GM18909 (cell line): ENCODE data around the gene TUFT1.

Experiments
- ATAC-seq: cut with Tn5 transposase; IDR thresholded peaks from one replicate; pipeline ENCODE4 v1.9.1; 2021; ENCODE audit warnings: mild to moderate bottlenecking; ENCODE audit not compliant: unreplicated experiment, poor library complexity

Gene TUFT1

GRCh38 chr1:151540021-151540981 is at the start of gene TUFT1:
TSS of gene TUFT1 (plus strand) at chr1:151540309. CDS start at chr1:151540367, 58 bp downstream.
- ATAC-seq: peak; percentile 89

- ATAC-seq: no peak
These were observed 48.5 kb upstream of the TUFT1 start for GRCh38 chr1:151491641-151492040.

- ATAC-seq: no peak
These were observed 48.0 kb upstream of the TUFT1 start for GRCh38 chr1:151492120-151492519.

- no peak for ATAC-seq
These were observed 47.1 kb upstream of the TUFT1 start for GRCh38 chr1:151493042-151493441.

GRCh38 chr1:151494741-151495281 is 45.3 kb upstream of the TUFT1 start:
- ATAC-seq: no peak

GRCh38 chr1:151495316-151495715 is 44.8 kb upstream of the TUFT1 start:
- ATAC-seq: no peak

- ATAC-seq: no peak
These were observed 40.7 kb upstream of the TUFT1 start for GRCh38 chr1:151499365-151499764.

- no peak for ATAC-seq
These were observed 40.2 kb upstream of the TUFT1 start for GRCh38 chr1:151499930-151500329.

GRCh38 chr1:151501474-151501873 is 38.6 kb upstream of the TUFT1 start:
- no peak for ATAC-seq

GRCh38 chr1:151502035-151502700 is 37.9 kb upstream of the TUFT1 start:
- ATAC-seq: no peak

GRCh38 chr1:151502859-151503780 is 37.0 kb upstream of the TUFT1 start:
- ATAC-seq: no peak

- ATAC-seq: no peak
These were observed 35.9 kb upstream of the TUFT1 start for GRCh38 chr1:151504252-151504651.

- no peak for ATAC-seq
These were observed 35.4 kb upstream of the TUFT1 start for GRCh38 chr1:151504759-151505158.

GRCh38 chr1:151508833-151509232 is 31.3 kb upstream of the TUFT1 start:
- ATAC-seq: no peak

GRCh38 chr1:151509350-151510019 is 30.6 kb upstream of the TUFT1 start:
- ATAC-seq: no peak

GRCh38 chr1:151510020-151510405 is 30.1 kb upstream of the TUFT1 start:
- ATAC-seq: no peak

GRCh38 chr1:151510614-151510956 is 29.5 kb upstream of the TUFT1 start:
- no peak for ATAC-seq

- peak; percentile 88 for ATAC-seq
These were observed 29.0 kb upstream of the TUFT1 start, which contains the start of gene CGN for GRCh38 chr1:151510957-151511635. TSS of gene CGN (plus strand) at chr1:151511387. CDS start at chr1:151518520, 7,133 bp downstream.

GRCh38 chr1:151511636-151512215 is 28.4 kb upstream of the TUFT1 start:
- ATAC-seq: no peak
